Measurements from ENCODE around the gene SLC39A11. TPM values are rescaled to one million over a fixed set of nuclear protein-coding genes. Genes with fewer than 3 reads are reported as not detected.

SLC39A11 gene
- polyA plus RNA-seq, 3 donors, result 16.6 to 27.9 (median 26.6) TPM

DNA sequence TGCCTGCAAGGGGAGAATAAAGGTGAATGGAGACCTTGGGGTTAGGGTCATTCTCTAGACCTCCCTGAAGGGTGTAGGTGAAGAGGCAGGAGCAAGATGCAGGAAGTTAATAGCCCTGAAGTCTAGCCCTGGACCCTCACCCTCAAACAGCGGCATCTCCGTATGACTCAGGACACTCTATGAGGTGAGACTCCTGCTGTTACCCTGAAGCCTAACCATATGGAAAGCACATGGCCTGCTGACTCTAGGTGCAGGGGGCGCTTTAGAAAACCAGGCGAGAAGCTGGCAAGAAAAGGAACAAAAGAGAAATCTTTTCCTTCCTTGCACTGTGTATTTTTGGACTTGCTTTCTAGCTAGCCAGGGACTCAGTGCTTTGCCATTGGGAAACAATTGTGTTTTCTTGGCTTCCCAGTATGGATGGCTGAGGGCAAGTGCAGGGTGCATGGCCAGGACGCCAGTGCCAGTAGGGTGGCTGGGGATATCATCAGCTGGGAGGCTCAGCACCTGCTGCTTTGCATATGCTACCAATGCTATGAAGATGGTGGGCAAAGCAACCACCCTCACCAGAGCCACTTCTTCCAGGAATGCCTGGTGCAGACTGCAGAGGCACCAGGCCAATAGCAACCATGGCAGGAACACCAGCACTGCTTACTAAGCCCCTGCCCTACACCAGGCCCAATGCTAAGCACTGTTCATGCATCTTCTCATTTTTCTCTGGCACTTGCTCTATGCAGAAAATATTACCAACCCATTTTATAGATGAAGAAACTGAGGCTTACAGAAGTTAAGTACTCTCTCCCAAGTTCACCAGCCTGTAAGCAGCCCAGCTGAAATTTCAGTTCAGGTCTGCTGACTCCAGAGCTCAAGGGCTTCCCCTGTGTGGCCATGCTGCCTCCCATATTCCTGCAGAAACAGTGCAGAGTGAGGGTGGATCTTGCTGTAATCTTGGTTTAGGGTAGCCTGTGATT, 425.1 kb downstream of the SLC39A11 start:
- Histone ChIP-seq H3K4me1 (ENCODE audit: control insufficient read depth in 1 of 2, insufficient read depth in 2 of 2, low read length in 2 of 2) (no peaks in the 10 kb centered on the region), H3K79me2 (ENCODE audit: insufficient read depth, low read length) (no peaks in the 10 kb centered on the region), H3K9ac (ENCODE audit: insufficient read depth, low read length, poor library complexity, severe bottlenecking) (no peak overlapping the region), H2AFZ (ENCODE audit: insufficient read depth, low read depth, low read length, poor library complexity, severe bottlenecking) (no peak overlapping the region), H3K4me2 (replicated peaks; ENCODE audit: extremely low read depth, low read length, poor library complexity, severe bottlenecking) (no peak overlapping the region), H3K9me3 (replicated peaks in 1 of 2; ENCODE audit: control insufficient read depth in 1 of 2, insufficient read depth in 1 of 2, low read length in 2 of 2) (no peaks in the 10 kb centered on the region), H3K36me3 (replicated peaks in 1 of 2; ENCODE audit: control insufficient read depth in 1 of 2, insufficient read depth in 2 of 2, low read length in 2 of 2) (peaks cover 0 to 5% of the 10 kb centered on the region in 2 donors), H3K27ac (ENCODE audit: low read depth in 1 of 2, low read length in 2 of 2) (no peak overlapping the region), H4K20me1 (ENCODE audit: insufficient read depth, low read length) (no peaks in the 10 kb centered on the region), H3K27me3 (ENCODE audit: control insufficient read depth in 2 of 2, insufficient read depth in 2 of 2, low read length in 2 of 2) (no peaks in the 10 kb centered on the region), H3K4me3 (replicated peaks in 1 of 3; ENCODE audit: low read depth in 2 of 3, low read length in 3 of 3) (no peak overlapping the region)
- Mint-ChIP-seq H3K27me3 (ENCODE audit: low read depth in 3 of 3) (peaks cover 0 to 6% (median 2%) of the 10 kb centered on the region in 3 donors), H3K36me3 (peaks cover 28 to 35% of the 10 kb centered on the region in 2 donors), H3K27ac (peak overlapping the region in 1 of 7 donors; percentile 16), H3K4me1 (no peaks in the 10 kb centered on the region), H3K4me3 (no peak overlapping the region), H3K9me3 (peaks cover 0 to 13% (median 8%) of the 10 kb centered on the region in 7 donors)
- TF ChIP-seq, protein P1, sequence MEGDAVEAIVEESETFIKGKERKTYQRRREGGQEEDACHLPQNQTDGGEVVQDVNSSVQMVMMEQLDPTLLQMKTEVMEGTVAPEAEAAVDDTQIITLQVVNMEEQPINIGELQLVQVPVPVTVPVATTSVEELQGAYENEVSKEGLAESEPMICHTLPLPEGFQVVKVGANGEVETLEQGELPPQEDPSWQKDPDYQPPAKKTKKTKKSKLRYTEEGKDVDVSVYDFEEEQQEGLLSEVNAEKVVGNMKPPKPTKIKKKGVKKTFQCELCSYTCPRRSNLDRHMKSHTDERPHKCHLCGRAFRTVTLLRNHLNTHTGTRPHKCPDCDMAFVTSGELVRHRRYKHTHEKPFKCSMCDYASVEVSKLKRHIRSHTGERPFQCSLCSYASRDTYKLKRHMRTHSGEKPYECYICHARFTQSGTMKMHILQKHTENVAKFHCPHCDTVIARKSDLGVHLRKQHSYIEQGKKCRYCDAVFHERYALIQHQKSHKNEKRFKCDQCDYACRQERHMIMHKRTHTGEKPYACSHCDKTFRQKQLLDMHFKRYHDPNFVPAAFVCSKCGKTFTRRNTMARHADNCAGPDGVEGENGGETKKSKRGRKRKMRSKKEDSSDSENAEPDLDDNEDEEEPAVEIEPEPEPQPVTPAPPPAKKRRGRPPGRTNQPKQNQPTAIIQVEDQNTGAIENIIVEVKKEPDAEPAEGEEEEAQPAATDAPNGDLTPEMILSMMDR (IDR thresholded peaks at IDR 0.05), result no peak
- intact Hi-C loops (cut with micrococcal nuclease), result no loop called here
- no peak for DNase-seq
- WGBS (ENCODE audit: insufficient coverage), result 100% methylated on average over 4 of the region's 5 CpGs

DNA sequence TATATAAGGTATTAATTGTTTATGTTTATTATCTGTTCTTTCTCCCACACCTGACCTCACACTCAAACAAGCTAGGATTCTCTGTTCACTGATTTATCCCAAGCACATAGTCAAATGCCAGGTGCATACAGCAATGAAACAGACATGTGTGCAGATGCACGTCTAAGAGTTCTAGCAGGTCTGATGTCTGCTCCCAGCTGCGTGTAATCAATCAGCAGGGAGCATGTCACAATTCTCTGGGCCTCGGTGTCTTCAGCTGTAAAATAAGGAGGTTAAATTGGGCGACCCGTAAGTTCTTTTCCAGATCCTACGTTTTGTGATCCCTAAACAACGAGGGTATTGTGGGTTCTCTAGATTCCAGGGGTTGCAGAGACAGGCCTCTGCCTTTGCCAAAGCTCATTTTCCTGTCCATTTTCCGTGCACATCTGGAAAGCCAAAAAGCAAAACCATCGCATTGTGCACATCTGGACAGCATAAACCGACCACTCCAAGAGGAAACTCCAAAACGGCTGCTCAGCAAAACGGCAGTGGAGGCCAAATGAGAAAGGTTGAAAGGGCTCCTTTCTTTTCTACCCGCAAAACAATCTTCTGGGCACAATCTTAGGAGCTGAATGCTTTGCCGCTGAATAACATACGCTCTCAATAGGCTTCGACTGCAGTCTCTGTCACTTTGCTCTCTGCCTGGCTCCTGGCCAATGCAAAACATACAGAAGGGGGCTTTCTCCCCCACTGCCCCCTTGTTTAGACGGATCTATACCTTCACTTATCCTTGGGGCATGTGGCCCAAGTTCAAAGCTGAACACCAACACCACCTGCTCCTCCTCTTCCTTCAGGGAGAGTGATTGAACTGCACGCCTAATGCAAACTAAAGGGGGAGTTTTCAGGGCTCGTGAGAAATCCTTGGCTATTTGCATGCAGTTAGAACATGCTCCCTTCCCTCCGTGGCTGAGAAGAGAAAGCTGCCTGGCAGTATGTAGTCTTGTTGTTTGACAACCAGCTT, 426.3 kb downstream of the SLC39A11 start:
- Histone ChIP-seq H4K20me1 (ENCODE audit: insufficient read depth, low read length) (no peaks in the 10 kb centered on the region), H3K27me3 (ENCODE audit: control insufficient read depth in 2 of 2, insufficient read depth in 2 of 2, low read length in 2 of 2) (no peaks in the 10 kb centered on the region), H2AFZ (ENCODE audit: insufficient read depth, low read depth, low read length, poor library complexity, severe bottlenecking) (no peak overlapping the region), H3K4me3 (replicated peaks in 1 of 3; ENCODE audit: low read depth in 2 of 3, low read length in 3 of 3) (no peak overlapping the region), H3K4me1 (ENCODE audit: control insufficient read depth in 1 of 2, insufficient read depth in 2 of 2, low read length in 2 of 2) (no peaks in the 10 kb centered on the region), H3K79me2 (ENCODE audit: insufficient read depth, low read length) (no peaks in the 10 kb centered on the region), H3K9me3 (replicated peaks in 1 of 2; ENCODE audit: control insufficient read depth in 1 of 2, insufficient read depth in 1 of 2, low read length in 2 of 2) (no peaks in the 10 kb centered on the region), H3K27ac (ENCODE audit: low read depth in 1 of 2, low read length in 2 of 2) (no peak overlapping the region), H3K9ac (ENCODE audit: insufficient read depth, low read length, poor library complexity, severe bottlenecking) (no peak overlapping the region), H3K36me3 (replicated peaks in 1 of 2; ENCODE audit: control insufficient read depth in 1 of 2, insufficient read depth in 2 of 2, low read length in 2 of 2) (peaks cover 3 to 9% of the 10 kb centered on the region in 2 donors), H3K4me2 (replicated peaks; ENCODE audit: extremely low read depth, low read length, poor library complexity, severe bottlenecking) (no peak overlapping the region)
- H3K9me3 Mint-ChIP-seq, result peaks cover 0 to 13% (median 8%) of the 10 kb centered on the region in 7 donors
- WGBS (ENCODE audit: insufficient coverage), result 96% methylated on average over 18 of the region's 20 CpGs
- H3K4me1 Mint-ChIP-seq, result no peaks in the 10 kb centered on the region
- H3K4me3 Mint-ChIP-seq, result no peak overlapping the region
- DNase-seq, result no peak
- peaks cover 32 to 40% of the 10 kb centered on the region in 2 donors for H3K36me3 Mint-ChIP-seq
- intact Hi-C loops (cut with micrococcal nuclease), result no loop called here
- peaks cover 0 to 4% (median 0%) of the 10 kb centered on the region in 3 donors for H3K27me3 Mint-ChIP-seq (ENCODE audit: low read depth in 3 of 3)
- TF ChIP-seq, protein P1 (IDR thresholded peaks at IDR 0.05), result no peak
- H3K27ac Mint-ChIP-seq, result no peak overlapping the region
